Gastrocnemius medialis (tissue), 4 donors: Measurements from ENCODE around the gene DAGLB. TPM values are rescaled to one million over a fixed set of nuclear protein-coding genes. Genes with fewer than 3 reads are reported as not detected.
"Not testable (repeated sequence)": the region's sequence is repeated elsewhere in the genome, so short reads cannot be mapped to it uniquely, and the experiment has no call there.

Source experiments
- ATAC-seq, 2 donors: fragments of 150-250 bp; one replicate each; pipeline ENCODE4 v1.9.1; 2016
- DNase-seq, 2 donors: peaks; one replicate each; pipeline ENCODE4 v3.0.0-alpha.2; 2019
- H3K27ac ChIP-seq, 4 donors: fragments of 200-600 bp; sonication (generic); 1 replicate in 1 of 4; 2 replicates in 3 of 4; pipeline ENCODE4 v1.5.1; 2016 to 2018; ENCODE audit warnings: mild to moderate bottlenecking in 2 of 4, moderate library complexity in 1 of 4
- H3K27me3 ChIP-seq, 3 donors: fragments of 200-600 bp; sonication (generic) in 2 of 3; 1 replicate in 1 of 3; 2 replicates in 2 of 3; pipeline versions ENCODE4 v1.5.1 to v1.6.0; 2016 to 2019; ENCODE audit warnings: mild to moderate bottlenecking in 1 of 3, moderate library complexity in 1 of 3
- H3K36me3 ChIP-seq, 2 donors: fragments of 200-600 bp; sonication (generic) in 1 of 2; one replicate each; pipeline ENCODE4 v1.5.1; 2017 to 2018
- H3K4me1 ChIP-seq, 2 donors: fragments of 200-600 bp; sonication (generic) in 1 of 2; one replicate each; pipeline ENCODE4 v1.5.1; 2016 to 2017; ENCODE audit warnings: mild to moderate bottlenecking in 2 of 2
- H3K4me3 ChIP-seq, 4 donors: fragments of 200-600 bp; sonication (generic) in 3 of 4; 1 replicate in 1 of 4; 2 replicates in 3 of 4; pipeline ENCODE4 v1.5.1; 2016 to 2019; ENCODE audit warnings: mild to moderate bottlenecking in 2 of 4
- H3K9me3 ChIP-seq, 3 donors: fragments of 200-600 bp; sonication (generic) in 2 of 3; 1 replicate in 1 of 3; 2 replicates in 2 of 3; pipeline ENCODE4 v1.5.1; 2016 to 2019
- CTCF ChIP-seq, 5 experiments: fragments of 450-650 bp in 3 of 5; fragments of 200-600 bp in 2 of 5; sonication (generic) in 2 of 5; IDR thresholded peaks in 4 of 5; conservative IDR thresholded peaks in 1 of 5; 1 replicate in 4 of 5; 2 replicates in 1 of 5; pipeline ENCODE4 v1.5.1; 2016 to 2019; ENCODE audit warnings: antibody characterized with exemption in 5 of 5, mild to moderate bottlenecking in 3 of 5, moderate library complexity in 3 of 5
- POLR2A ChIP-seq, 2 donors: fragments of 450-650 bp; IDR thresholded peaks; one replicate each; pipeline ENCODE4 v1.6.1; 2017; ENCODE audit warnings: antibody characterized with exemption in 2 of 2, mild to moderate bottlenecking in 2 of 2, moderate library complexity in 2 of 2
- in situ Hi-C, 4 donors: fragments of 200-750 bp; cut with MboI; loops; one replicate each; pipeline versions ENCODE4 v1.15.0 to v1.8.0; 2017; ENCODE audit warnings: low sequenced_read_pairs in 4 of 4
- intact Hi-C: fragments of 100-400 bp; cut with DNase I; formaldehyde crosslinking; loops from one replicate; pipeline ENCODE4 v1.15.1; 2023; ENCODE audit warnings: low total_unique reads
- total RNA-seq, 4 donors: library from RNA; depleted of rRNA; stranded (reverse); fragments of >200 nt; gene quantifications; one replicate each; pipeline versions ENCODE4 v1.1.0 to v1.2.3, GENCODE V29; 2016

The DAGLB gene
- total RNA-seq, 4 donors from 2014 or later, result 11.7 to 24.0 (median 16.1) TPM

- peaks cover 50 to 70% of the 10 kb centered on the region in 2 donors for H3K4me1 ChIP-seq
- peaks cover 0 to 25% of the 10 kb centered on the region in 2 donors for H3K36me3 ChIP-seq
- no peaks in the 10 kb centered on the region for H3K27me3 ChIP-seq
- in situ Hi-C loops (loop anchor here in 1 of 4 donors (10.0 kb wide), 1 partner anchor 50 kb away; no protein-coding TSS in a partner anchor), intact Hi-C loops (no loop called here)
- H3K4me3 ChIP-seq, result no peak overlapping the region
- no peak for TF ChIP-seq POLR2A (IDR thresholded peaks at IDR 0.05)
- no peak for TF ChIP-seq CTCF (IDR thresholded peaks at IDR 0.05 in 4 of 5, conservative IDR thresholded peaks at IDR 0.05 in 1 of 5)
- ATAC-seq, result peak; percentile 45 to 46
- H3K27ac ChIP-seq, result peak overlapping the region; percentile 59 to 67 (median 62)
- H3K9me3 ChIP-seq, result no peaks in the 10 kb centered on the region
- DNase-seq, result no peak
Measured at GRCh38 chr7:6385110-6385781, 62.5 kb downstream of the DAGLB start.

- ATAC-seq (no peak), DNase-seq (no peak)
- in situ Hi-C loops, result loop anchor here in 2 of 4 donors (5.0 to 10.0 kb wide), 2 partner anchors 43 to 50 kb away; no protein-coding TSS in a partner anchor
- intact Hi-C loops, result no loop called here
- peak overlapping the region; percentile 59 to 67 (median 62) for H3K27ac ChIP-seq
- H3K27me3 ChIP-seq, result no peaks in the 10 kb centered on the region
- peaks cover 0 to 22% of the 10 kb centered on the region in 2 donors for H3K36me3 ChIP-seq
- no peaks in the 10 kb centered on the region for H3K9me3 ChIP-seq
- no peak overlapping the region for H3K4me3 ChIP-seq
- peaks cover 59 to 76% of the 10 kb centered on the region in 2 donors for H3K4me1 ChIP-seq
- TF ChIP-seq POLR2A (IDR thresholded peaks at IDR 0.05), result no peak
- no peak for TF ChIP-seq CTCF (IDR thresholded peaks at IDR 0.05 in 4 of 5, conservative IDR thresholded peaks at IDR 0.05 in 1 of 5)
Measured at GRCh38 chr7:6384327-6384726, 63.4 kb downstream of the DAGLB start.

DNA sequence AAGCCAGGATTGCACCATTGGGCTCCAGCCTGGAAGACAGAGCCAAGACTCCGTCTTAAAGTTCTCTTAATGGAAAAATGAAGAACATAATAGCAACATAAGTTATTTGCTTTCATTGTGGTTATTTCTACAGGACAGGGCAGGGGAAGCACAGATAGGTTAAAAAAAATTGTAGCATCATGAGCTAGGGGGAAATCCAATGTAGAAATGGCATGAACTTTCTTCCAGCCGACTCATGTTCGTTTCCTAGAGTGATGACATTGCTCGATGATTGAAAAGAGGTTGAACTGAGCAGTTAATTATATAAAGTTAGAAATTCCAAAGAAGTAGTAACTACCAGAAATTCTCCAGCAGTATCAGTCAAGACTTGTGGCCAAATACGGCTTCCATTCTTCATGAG lies 64.9 kb downstream of the DAGLB start:
- Histone ChIP-seq H3K4me3 (no peak overlapping the region), H3K9me3 (no peaks in the 10 kb centered on the region), H3K27me3 (no peaks in the 10 kb centered on the region), H3K36me3 (peaks cover 0 to 7% of the 10 kb centered on the region in 2 donors), H3K27ac (peak overlapping the region; percentile 2 to 62 (median 54)), H3K4me1 (peaks cover 69 to 87% of the 10 kb centered on the region in 2 donors)
- DNase-seq, result no peak
- in situ Hi-C loops (loop anchor here in 2 of 4 donors (5.0 to 10.0 kb wide), 2 partner anchors 44 to 52 kb away; no protein-coding TSS in a partner anchor), intact Hi-C loops (no loop called here)
- no peak for ATAC-seq
- no peak for TF ChIP-seq POLR2A (IDR thresholded peaks at IDR 0.05)
- TF ChIP-seq CTCF (IDR thresholded peaks at IDR 0.05 in 4 of 5, conservative IDR thresholded peaks at IDR 0.05 in 1 of 5), result no peak

GRCh38 chr7:6381846-6382245 lies 65.9 kb downstream of the DAGLB start:
- intact Hi-C loops, H3K9me3 ChIP-seq, ATAC-seq, H3K27me3 ChIP-seq, H3K4me3 ChIP-seq, DNase-seq, H3K36me3 ChIP-seq: not testable (repeated sequence)
- Histone ChIP-seq H3K27ac (peak overlapping the region in 1 of 4 donors; percentile 59), H3K4me1 (peaks cover 79 to 90% of the 10 kb centered on the region in 2 donors)
- in situ Hi-C loops, result loop anchor here in 2 of 4 donors (5.0 to 10.0 kb wide), 2 partner anchors 45 to 53 kb away; no protein-coding TSS in a partner anchor

GRCh38 chr7:6380310-6381095 lies 67.3 kb downstream of the DAGLB start:
- no peaks in the 10 kb centered on the region for H3K27me3 ChIP-seq
- peak overlapping the region; percentile 1 to 94 (median 69) for H3K27ac ChIP-seq
- DNase-seq, result no peak
- no peaks in the 10 kb centered on the region for H3K9me3 ChIP-seq
- ATAC-seq, result no peak
- intact Hi-C loops (no loop called here), in situ Hi-C loops (loop anchor here in 2 of 4 donors (5.0 to 10.0 kb wide), 2 partner anchors 47 to 54 kb away; no protein-coding TSS in a partner anchor)
- TF ChIP-seq CTCF (IDR thresholded peaks at IDR 0.05 in 4 of 5, conservative IDR thresholded peaks at IDR 0.05 in 1 of 5), result no peak
- no peaks in the 10 kb centered on the region for H3K36me3 ChIP-seq
- H3K4me3 ChIP-seq, result no peak overlapping the region
- H3K4me1 ChIP-seq, result peaks cover 80 to 90% of the 10 kb centered on the region in 2 donors
